Measurements from ENCODE around the gene PPARG.

DNA sequence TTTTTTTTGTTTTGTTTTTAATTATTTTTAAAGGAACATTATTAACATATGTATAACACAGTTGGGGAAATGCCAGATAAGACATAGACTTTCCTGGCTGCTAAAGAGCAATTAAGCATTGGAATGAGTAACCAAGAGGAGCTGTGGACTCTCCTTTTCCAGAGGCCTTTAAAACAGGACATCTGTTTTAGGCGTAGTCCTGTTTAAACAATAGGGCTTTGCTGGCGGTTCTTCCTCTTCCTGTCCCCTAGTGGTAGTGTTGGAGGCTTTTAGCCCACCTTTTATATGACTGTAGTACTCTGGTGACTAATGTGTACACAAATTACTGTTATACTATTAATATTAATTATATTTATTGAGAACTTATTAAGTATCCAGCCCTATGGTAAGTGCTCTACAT lies 81.9 kb downstream of the PPARG start:
- TF ChIP-seq, protein P1, sequence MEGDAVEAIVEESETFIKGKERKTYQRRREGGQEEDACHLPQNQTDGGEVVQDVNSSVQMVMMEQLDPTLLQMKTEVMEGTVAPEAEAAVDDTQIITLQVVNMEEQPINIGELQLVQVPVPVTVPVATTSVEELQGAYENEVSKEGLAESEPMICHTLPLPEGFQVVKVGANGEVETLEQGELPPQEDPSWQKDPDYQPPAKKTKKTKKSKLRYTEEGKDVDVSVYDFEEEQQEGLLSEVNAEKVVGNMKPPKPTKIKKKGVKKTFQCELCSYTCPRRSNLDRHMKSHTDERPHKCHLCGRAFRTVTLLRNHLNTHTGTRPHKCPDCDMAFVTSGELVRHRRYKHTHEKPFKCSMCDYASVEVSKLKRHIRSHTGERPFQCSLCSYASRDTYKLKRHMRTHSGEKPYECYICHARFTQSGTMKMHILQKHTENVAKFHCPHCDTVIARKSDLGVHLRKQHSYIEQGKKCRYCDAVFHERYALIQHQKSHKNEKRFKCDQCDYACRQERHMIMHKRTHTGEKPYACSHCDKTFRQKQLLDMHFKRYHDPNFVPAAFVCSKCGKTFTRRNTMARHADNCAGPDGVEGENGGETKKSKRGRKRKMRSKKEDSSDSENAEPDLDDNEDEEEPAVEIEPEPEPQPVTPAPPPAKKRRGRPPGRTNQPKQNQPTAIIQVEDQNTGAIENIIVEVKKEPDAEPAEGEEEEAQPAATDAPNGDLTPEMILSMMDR (IDR thresholded peaks at IDR 0.05; ENCODE audit: low read depth, low read length): no peak
- no peak for TF ChIP-seq POLR2A (IDR thresholded peaks at IDR 0.05; ENCODE audit: extremely low read depth, insufficient read length)
